Body of pancreas (tissue), 4 donors: Measurements from ENCODE around the gene HIP1R.

ENCODE experiments used
- CTCF ChIP-seq, 7 experiments: fragments of 450-650 bp in 4 of 7; fragments of 200-600 bp in 3 of 7; sonication (generic) in 3 of 7; IDR thresholded peaks; one replicate each; pipeline ENCODE4 v1.5.1; 2016 to 2019; ENCODE audit warnings: antibody characterized with exemption in 7 of 7
- POLR2A ChIP-seq, 3 donors: fragments of 450-650 bp; IDR thresholded peaks; one replicate each; pipeline ENCODE4 v1.6.1; 2016; ENCODE audit warnings: antibody characterized with exemption in 3 of 3, mild to moderate bottlenecking in 2 of 3

- no peak for TF ChIP-seq CTCF (IDR thresholded peaks at IDR 0.05)
- no peak for TF ChIP-seq POLR2A (IDR thresholded peaks at IDR 0.05)
These were observed 31.1 kb downstream of the HIP1R start for GRCh38 chr12:122866379-122866778.
